AG04450 (cell line): ENCODE data around the gene NAIF1. TPM values are rescaled to one million over a fixed set of nuclear protein-coding genes. Genes with fewer than 3 reads are reported as not detected.
A peak's percentile ranks its signal among the peaks of the same experiment; 100 is the strongest.

Experiments used
- CTCF ChIA-PET: fragments of 300-600, 350-600 bp; formaldehyde crosslinking; extraction: SDS; loops from one replicate; lab custom pipeline; 2022; ENCODE audit warnings: antibody characterized with exemption, inconsistent platforms; lab: Charles Lee
- POLR2A ChIA-PET: fragments of 350-600 bp; formaldehyde crosslinking; extraction: SDS; loops from one replicate; lab custom pipeline; 2021; ENCODE audit warnings: antibody characterized with exemption, inconsistent platforms; lab: Yijun Ruan, JAX
- DNase-seq: peaks from one replicate; pipeline ENCODE4 v3.0.0-alpha.2; 2011; ENCODE audit warnings: low read depth, low spot score
- H3K27ac ChIP-seq: one replicate; pipeline ENCODE4 v1.5.1; 2012; ENCODE audit warnings: low read depth, low read length, control low read depth
- H3K27me3 ChIP-seq: one replicate; pipeline ENCODE4 v1.6.0; 2012; ENCODE audit warnings: low read length; ENCODE audit not compliant: control insufficient read depth, insufficient read depth
- H3K4me3 ChIP-seq: 2 replicates; pipeline ENCODE4 v1.5.1; 2011; ENCODE audit warnings: mild to moderate bottlenecking, low read depth, low read length, control low read depth
- H3K9me3 ChIP-seq: 2 replicates; pipeline ENCODE4 v1.5.1; 2012; ENCODE audit warnings: low read length; ENCODE audit not compliant: control insufficient read depth, insufficient read depth
- CTCF ChIP-seq: IDR thresholded peaks from 2 replicates; pipeline ENCODE4 v1.5.1; 2011; ENCODE audit warnings: low read depth, low read length, control low read depth, inconsistent platforms
- polyA plus RNA-seq: library from polyadenylated mRNA; depleted of rRNA; stranded (reverse); fragments of >200 nt; gene quantifications from 2 replicates; pipeline ENCODE4 v1.2.3, GENCODE V29; 2011

The NAIF1 gene
- polyA plus RNA-seq, 1 experiment: 7.5 TPM

DNA sequence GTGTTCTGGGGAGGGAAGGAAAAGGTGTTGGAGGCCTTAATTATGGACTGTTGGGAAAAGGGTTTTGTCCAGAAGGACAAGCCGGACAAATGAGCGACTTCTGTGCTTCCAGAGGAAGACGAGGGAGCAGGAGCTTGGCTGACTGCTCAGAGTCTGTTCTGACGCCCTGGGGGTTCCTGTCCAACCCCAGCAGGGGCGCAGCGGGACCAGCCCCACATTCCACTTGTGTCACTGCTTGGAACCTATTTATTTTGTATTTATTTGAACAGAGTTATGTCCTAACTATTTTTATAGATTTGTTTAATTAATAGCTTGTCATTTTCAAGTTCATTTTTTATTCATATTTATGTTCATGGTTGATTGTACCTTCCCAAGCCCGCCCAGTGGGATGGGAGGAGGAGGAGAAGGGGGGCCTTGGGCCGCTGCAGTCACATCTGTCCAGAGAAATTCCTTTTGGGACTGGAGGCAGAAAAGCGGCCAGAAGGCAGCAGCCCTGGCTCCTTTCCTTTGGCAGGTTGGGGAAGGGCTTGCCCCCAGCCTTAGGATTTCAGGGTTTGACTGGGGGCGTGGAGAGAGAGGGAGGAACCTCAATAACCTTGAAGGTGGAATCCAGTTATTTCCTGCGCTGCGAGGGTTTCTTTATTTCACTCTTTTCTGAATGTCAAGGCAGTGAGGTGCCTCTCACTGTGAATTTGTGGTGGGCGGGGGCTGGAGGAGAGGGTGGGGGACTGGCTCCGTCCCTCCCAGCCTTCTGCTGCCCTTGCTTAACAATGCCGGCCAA lies 41.3 kb upstream of the NAIF1 start:
- Histone ChIP-seq H3K9me3 (peaks cover under 1% of the 10 kb centered on the region; the same call in 1 of the 2 replicates), H3K27me3 (no peaks in the 10 kb centered on the region), H3K27ac (no peak overlapping the region), H3K4me3 (no peak overlapping the region)
- CTCF ChIA-PET: interaction anchor here (0.7 to 11.1 kb wide), 3 partner anchors 9 to 166 kb away, joined by 3 to 102 read pairs (median 4); no protein-coding TSS in a partner anchor
- POLR2A ChIA-PET: no interaction called here
- DNase-seq: no peak
- no peak for TF ChIP-seq CTCF

- H3K27ac ChIP-seq: peak overlapping the region; percentile 11
- POLR2A ChIA-PET: interaction anchor here (1.6 kb wide), 1 partner anchor 164 kb away, joined by 3 read pairs; no protein-coding TSS in a partner anchor
- H3K27me3 ChIP-seq: no peaks in the 10 kb centered on the region
- DNase-seq: no peak
- no peak for TF ChIP-seq CTCF
- no peak overlapping the region for H3K4me3 ChIP-seq
- H3K9me3 ChIP-seq: no peaks in the 10 kb centered on the region; the same call in 1 of the 2 replicates
- CTCF ChIA-PET: interaction anchor here (0.7 to 11.1 kb wide), 3 partner anchors 9 to 165 kb away, joined by 3 to 102 read pairs (median 4); no protein-coding TSS in a partner anchor
These were observed 40.5 kb upstream of the NAIF1 start for GRCh38 chr9:128107468-128108268.

- no peak for DNase-seq
- Histone ChIP-seq H3K4me3 (no peak overlapping the region), H3K27ac (no peak overlapping the region), H3K9me3 (no peaks in the 10 kb centered on the region; the same call in 1 of the 2 replicates), H3K27me3 (no peaks in the 10 kb centered on the region)
- POLR2A ChIA-PET: interaction anchor here (0.6 to 1.6 kb wide), 2 partner anchors 13 to 163 kb away, joined by 3 read pairs; no protein-coding TSS in a partner anchor
- no peak for TF ChIP-seq CTCF
- CTCF ChIA-PET: interaction anchor here (11.1 kb wide), 1 partner anchor 10 kb away, joined by 102 read pairs; no protein-coding TSS in a partner anchor
These were observed 39.9 kb upstream of the NAIF1 start for GRCh38 chr9:128106940-128107467.

GRCh38 chr9:128106181-128106939 lies 39.2 kb upstream of the NAIF1 start:
- ChIA-PET POLR2A (interaction anchor here (0.6 to 1.6 kb wide), 2 partner anchors 13 to 163 kb away, joined by 3 read pairs; no protein-coding TSS in a partner anchor), CTCF (interaction anchor here (11.1 kb wide), 1 partner anchor 11 kb away, joined by 102 read pairs; no protein-coding TSS in a partner anchor)
- H3K27ac ChIP-seq: no peak overlapping the region
- no peaks in the 10 kb centered on the region for H3K27me3 ChIP-seq
- H3K9me3 ChIP-seq: no peaks in the 10 kb centered on the region; the same call in 1 of the 2 replicates
- no peak overlapping the region for H3K4me3 ChIP-seq
- TF ChIP-seq CTCF: no peak
- no peak for DNase-seq
